Measurements from ENCODE around the gene CPTP.

CPTP gene

GRCh38 chr1:1336931-1337792 lies 12.6 kb downstream of the CPTP start:
- DNase-seq, result no peak

GRCh38 chr1:1337793-1338147 lies 13.2 kb downstream of the CPTP start:
- peak in 1 of 2 donors; percentile 30 for DNase-seq

GRCh38 chr1:1338278-1338677 lies 13.7 kb downstream of the CPTP start:
- DNase-seq, result no peak

- no peak for DNase-seq
Observed at GRCh38 chr1:1340185-1340584, 15.6 kb downstream of the CPTP start.

- DNase-seq, result no peak
Observed at GRCh38 chr1:1340791-1341548, 16.4 kb downstream of the CPTP start.

- DNase-seq, result no peak
Observed at GRCh38 chr1:1341549-1342021, 17.0 kb downstream of the CPTP start.

- DNase-seq, result no peak
Observed at GRCh38 chr1:1342061-1342562, 17.5 kb downstream of the CPTP start.

- DNase-seq, result no peak
Observed at GRCh38 chr1:1342584-1343115, 18.0 kb downstream of the CPTP start.

- no peak for DNase-seq
Observed at GRCh38 chr1:1343811-1344421, 19.3 kb downstream of the CPTP start.

GRCh38 chr1:1344655-1345361 lies 20.2 kb downstream of the CPTP start:
- peak in 1 of 2 donors; percentile 23 for DNase-seq

GRCh38 chr1:1345384-1345783 lies 20.8 kb downstream of the CPTP start:
- no peak for DNase-seq

- no peak for DNase-seq
Observed at GRCh38 chr1:1345860-1346500, 21.4 kb downstream of the CPTP start.

GRCh38 chr1:1346501-1346890 lies 21.9 kb downstream of the CPTP start:
- no peak for DNase-seq

GRCh38 chr1:1347026-1347595 lies 22.5 kb downstream of the CPTP start:
- DNase-seq, result no peak

GRCh38 chr1:1347663-1348419 lies 23.2 kb downstream of the CPTP start:
- DNase-seq, result no peak

GRCh38 chr1:1348420-1349255 lies 24.0 kb downstream of the CPTP start:
- no peak for DNase-seq

GRCh38 chr1:1349256-1350012 lies 24.8 kb downstream of the CPTP start, which contains the start of gene DVL1:
Gene DVL1 (minus strand): TSS chr1:1349418. CDS start chr1:1349065, 353 bp downstream.
- DNase-seq, result peak; percentile 73 to 74

- DNase-seq, result no peak
Observed at GRCh38 chr1:1351511-1352427, 27.2 kb downstream of the CPTP start.
